ENCODE measurements around the gene ALK.
A peak's percentile ranks its signal among the peaks of the same experiment; 100 is the strongest.

ALK gene

DNA sequence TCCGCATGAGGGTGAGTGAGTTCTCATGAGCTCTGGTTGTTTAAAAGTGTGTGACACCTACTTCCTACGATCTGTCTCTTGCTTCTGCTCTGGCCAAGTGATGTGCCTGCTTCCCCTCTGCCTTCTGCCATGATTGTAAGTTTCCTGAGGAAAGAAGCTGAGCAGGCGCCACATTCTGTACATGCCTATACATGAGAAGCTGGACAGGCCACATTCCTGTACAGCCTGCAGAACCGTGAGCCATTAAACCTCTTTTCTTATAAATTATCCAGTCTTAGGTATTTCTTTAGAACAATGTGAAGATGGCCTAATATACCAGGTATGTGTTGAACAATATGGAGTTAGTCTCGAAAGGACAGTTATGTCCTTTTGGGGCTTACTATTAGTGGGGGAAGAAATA lies 281.0 kb downstream of the ALK start:
- no peak for DNase-seq

DNA sequence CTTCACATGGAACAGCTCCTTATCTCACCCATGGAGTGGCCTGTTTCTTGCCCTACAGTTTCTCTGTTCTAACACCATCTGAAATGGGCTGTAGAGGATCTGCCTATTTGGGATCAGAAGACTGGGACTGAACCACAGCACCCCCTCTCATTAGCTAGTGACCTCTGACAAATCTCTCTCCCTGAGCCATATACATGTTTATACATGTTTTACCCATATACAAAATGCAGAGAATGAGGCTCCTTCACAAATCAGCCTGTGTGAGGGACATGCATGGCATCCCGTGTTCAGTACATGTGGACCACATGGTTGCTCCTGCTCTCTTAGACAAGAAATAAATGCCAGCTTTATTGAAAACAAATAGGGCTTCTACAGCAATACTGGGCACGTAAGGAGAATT lies 282.7 kb downstream of the ALK start:
- no peak for DNase-seq

DNA sequence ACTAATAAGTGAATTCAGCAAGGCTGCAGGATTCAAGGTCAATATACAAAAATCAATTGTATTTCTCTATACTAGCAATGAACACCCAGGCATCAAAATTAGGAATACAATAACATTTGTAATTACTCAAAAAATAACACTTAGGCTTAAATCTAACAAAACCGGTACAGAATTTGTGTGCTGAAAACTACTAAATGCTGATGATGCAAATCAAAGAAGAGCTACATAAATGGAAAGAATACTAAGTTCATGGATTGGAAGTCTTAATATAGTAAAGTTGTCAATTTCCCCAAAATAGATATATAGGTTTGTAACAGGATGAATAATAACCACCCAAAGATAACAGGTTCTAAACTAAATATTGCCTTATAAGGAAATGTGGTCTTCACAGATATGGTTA lies 286.5 kb downstream of the ALK start:
- no peak for DNase-seq

DNA sequence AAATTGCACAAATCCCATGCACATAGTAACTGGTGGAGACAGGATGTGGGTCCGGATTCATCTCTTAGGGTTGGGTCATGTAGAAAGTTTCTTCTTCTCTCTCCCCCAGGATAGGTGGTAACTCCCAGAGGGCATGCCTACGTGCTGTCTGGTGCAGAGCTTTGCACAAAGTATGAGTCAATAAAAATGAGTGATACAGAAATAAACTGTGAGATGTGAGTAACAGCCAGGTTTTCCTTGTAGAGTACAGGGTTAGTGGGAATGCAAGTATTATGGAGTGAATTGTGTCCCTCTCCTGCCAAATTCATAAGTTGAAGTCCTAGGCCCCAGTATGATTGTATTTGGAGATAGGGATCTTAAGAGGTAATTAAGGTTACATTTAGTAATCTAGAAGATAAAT lies 289.4 kb downstream of the ALK start:
- no peak for DNase-seq

DNA sequence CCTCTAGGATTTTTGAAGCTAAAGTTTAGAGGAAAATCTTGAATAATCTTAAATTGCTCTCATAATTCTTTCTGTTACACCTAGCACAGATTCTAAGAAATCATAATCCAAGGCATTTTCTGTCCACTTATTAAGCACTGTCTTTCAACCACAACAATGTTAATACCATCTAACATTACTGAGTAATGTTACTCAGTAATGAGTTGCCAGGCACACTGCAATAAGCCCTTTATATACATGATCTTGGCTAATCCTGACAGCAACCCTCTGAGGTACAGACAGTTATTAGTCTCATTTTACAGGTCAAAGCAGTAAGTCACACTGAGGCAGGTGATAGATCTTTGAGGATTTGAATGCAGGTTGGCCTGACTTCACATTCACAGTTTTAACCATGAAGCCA lies 291.9 kb downstream of the ALK start:
- no peak for DNase-seq

DNA sequence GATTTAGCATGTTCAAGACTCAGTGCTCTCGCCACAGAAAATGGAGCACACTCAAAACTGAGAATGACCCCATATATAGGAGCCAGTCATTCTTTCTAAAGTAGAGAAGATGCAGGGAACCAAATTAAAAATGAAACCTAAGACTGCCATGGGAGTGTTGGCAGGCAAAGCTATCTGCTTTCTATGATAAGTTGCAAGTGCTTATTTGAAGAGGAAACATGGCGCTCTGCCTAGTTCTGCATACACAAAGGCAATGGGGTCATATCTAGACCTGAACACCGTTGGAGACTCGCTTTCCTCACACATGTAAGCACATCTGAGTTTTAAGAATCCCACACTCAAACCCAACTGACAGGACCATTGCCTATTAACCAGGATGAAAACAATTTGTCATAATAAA lies 292.5 kb downstream of the ALK start:
- peak; percentile 72 for DNase-seq

DNA sequence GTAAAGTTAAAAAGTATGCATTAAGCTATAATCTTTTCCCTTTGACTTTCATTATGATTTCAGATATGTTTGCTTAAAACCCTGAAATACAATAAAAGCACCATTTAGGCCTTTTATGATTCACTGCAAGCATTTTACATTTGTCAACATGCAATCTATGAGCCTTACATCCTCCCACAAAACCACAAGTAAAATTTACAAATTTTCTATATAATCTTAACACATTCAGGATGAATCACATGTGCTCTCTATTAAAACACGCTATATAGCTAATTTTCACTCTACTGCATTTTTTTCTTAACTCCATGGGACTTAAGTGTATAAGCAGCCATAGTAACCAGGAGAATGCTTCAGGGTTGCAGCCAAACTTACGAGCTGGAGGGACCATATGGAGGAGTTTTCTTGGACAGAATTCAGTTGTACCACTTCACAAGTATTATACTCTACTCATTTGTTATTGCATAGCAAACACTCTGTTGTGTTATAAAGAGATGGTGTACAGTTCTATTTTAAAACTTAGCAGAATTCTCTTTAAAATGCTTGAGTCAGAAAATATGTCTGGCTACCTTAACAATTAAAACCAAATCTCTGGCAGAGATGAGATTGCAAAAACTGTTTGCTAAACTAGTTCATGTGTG lies 293.2 kb downstream of the ALK start:
- DNase-seq: no peak

DNA sequence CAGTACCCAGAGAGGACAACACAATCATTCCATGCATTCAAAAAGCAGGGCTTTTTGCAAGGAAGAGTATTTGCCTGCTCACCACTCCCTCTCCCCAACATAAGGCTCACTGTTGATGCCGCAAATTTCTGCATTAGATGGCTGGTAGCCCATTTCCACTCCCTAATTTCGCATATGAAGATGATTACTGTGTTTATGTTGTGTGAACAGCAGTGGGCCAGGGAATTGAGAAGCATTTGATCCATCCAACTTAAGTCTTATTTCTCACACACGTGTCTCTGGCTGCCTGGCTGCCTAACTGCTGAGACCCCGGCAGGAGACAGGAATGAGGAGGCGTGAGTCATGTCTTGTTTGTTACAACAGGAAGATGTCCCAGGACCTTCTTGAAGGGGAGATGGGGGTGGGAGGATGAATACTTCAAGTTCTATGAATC lies 294.1 kb downstream of the ALK start:
- DNase-seq: no peak

DNA sequence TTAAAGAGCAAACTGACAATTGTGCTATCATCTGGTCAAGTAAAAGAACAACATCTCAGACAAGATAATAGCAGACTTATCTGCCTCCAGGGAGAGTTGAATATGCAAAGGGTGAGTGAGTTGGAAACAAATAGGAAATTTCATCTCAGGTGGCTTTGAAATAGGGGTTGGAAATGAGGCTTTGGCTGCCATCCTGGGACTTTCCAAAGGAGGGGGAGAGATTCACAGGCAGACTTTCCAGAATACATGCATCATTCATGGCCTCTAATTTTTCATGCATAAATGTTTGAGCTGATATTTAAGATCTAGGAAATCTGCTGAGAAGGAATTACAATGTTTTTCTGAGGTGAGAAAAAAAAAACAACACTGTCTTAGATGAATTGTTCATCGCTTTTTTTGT lies 300.5 kb downstream of the ALK start:
- DNase-seq: no peak

DNA sequence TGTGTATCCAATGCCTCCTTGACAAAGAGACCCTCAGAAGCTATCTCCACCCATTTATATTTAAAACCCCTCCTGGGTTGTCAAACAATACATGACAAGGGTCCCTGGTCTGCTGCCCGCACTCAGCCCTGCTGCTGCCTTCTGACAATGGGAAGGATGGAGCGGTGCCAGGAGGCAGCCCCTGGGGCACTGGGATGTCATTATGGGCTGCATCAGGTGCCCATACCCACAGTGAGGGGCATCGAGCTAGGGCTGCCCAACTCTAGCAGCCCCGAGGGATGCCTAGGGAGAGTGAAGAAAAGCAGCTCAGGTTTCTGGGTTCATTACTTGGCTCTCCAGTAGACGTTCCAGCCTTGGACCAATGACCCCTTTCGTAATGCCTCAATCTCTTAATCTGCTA lies 301.7 kb downstream of the ALK start:
- peak; percentile 42 for DNase-seq

DNA sequence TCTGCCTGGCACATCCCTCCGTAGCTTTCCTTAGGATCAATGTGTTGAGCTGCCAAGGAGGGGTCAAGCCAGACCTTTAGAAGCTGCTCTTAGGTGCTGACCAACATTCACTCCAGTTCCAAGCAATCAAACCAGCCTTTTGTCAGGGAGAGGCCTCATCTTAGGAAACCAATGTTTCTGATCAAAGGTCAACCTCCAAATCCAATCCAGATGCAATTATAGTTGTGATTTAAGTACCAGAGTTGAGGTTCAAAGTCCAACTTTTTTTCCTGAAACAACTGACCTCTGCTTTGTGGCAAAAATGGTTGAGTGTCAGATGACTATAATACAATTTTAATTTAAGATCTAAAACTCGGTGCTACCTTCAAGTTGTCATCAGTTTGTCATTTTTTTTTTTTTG lies 303.4 kb downstream of the ALK start:
- DNase-seq: no peak

DNA sequence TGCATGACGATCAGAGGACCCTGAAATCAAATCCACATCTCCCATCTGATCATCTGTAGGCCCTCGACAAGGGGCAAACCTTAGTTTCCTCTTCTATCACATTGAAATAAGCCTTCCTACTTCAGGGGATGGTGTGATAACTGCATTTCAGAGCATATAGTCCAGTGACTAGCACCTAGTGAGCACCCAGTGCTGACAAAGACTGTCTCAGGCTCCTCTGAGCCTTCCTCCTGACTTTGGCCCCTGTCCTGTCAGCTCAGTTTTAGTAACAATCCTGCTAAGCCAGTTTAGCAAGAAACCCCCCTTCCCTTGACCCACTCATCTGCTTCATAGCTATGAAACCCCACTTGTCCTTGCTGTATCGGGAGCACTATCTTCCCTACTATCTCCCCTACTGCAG lies 304.0 kb downstream of the ALK start:
- DNase-seq: no peak

DNA sequence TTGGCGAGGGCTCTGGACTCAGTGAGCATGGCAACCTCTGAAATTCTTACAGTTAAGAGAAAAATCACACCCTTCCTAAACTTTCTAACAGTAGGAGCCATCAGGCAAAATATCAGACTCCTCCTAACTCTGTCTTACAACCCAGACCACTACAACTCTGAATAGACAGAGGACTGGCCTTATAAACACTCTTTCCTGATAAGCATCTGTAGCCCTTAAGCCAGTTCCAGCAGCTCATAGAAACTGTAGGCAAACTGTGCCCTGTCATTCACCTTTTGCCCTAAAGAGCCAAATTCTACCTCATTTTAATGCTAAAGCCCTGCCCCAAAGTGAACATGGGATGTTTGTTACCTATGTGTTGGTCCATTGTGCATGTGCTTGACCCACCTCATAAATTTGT lies 304.8 kb downstream of the ALK start:
- no peak for DNase-seq

DNA sequence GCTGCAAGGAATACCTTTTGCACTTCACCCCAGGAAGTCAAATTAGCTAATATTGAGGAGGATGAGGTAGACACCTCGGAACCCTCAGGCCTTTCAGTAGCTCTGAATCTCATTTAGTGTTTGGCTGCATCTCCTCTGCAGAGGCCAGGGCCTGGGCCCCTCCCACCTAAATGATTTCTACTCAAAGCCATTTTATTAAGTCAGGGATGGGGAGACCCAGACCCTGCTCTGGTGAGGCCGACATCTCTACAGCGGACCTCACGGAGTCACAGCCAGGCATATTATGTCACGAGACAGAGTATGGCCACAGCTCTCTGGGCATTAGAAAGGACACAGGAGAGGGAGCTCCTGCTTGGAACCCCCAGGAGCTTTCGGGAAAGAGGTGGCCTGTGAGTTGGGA lies 305.5 kb downstream of the ALK start:
- DNase-seq: no peak

DNA sequence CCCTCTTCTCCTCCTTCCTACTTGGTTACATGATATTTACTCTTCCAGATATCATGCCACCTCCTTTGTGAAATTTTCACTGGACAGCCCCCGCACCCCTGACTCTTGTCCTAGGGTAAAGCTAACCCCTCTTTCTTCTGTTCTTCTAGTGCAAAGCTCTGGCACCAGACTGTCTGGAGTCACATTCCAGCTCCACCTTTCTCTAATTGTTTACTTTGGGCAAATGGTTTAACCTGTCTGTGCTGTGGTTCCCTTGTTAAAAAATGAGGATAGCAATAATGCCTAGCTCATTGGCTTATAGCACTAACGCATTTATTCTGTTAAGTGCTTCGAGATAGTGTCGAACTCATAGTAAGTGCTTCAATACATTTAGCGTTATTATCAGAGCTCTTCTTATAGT lies 306.2 kb downstream of the ALK start:
- DNase-seq: no peak

DNA sequence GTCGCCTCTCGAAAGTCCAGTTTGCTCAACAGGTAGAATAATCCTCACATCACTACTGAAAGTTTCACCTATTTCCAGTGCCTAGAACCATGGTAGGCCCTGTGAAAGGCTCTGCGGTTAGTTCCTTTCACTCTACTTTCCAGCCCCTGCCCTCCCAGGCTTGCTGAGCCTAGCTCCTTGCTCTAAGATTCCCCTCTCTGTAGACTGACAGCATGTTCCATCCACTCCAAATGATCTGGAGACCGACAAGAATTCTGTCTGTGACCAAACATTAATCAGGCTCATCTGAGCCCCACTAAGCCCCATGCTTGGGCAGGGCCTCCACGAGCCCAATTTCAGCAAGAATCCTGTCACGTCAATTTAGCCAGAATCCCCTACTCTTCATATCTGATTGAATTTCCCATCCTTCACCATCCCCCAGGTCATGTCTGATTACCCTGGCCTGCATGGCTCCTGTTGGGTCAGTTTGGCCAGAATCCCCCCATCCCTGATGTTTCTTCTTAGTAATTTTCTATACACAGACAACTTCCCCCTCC lies 307.0 kb downstream of the ALK start:
- DNase-seq: no peak

DNA sequence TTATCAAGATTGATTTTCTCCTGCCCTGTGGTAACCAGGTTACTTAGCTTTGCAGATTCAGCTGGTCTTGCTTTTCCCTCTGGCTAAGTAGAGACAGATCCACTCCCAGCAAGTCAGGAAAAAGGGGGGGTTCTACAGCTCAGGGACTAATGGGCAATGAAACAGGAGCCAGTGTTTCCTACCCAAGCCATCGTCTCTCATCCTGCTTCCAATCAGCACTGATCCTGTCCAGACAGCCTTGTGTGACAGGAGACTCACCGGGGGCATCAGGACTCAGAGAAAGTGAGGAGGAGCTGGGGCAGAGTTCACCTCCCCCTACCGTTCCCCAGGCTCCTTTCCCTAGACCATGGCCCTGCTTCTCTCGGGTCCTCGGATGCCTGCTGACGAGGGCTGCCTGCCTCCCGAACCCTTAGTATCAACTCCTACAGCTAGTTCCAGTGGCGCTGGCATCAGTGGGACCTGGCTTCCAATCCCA lies 307.6 kb downstream of the ALK start:
- DNase-seq: no peak

DNA sequence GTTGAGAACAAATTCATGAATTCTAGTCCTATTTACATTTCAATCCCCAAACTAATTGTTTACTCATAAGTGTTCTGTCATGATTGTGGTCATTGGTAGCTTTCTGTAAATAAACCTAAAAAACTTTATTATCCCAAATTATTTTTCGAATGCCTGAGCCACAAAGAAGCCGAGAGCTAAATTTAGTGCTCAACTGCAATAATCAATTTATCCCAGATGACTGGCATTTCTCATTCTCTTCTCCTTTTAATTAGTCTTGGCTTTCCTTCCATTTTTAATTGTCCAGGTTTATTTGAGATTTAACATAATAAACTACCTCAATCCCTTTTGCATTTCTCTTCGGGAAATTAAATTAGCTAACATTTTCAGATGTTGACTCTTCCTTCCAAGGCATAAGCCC lies 308.3 kb downstream of the ALK start:
- no peak for DNase-seq

DNA sequence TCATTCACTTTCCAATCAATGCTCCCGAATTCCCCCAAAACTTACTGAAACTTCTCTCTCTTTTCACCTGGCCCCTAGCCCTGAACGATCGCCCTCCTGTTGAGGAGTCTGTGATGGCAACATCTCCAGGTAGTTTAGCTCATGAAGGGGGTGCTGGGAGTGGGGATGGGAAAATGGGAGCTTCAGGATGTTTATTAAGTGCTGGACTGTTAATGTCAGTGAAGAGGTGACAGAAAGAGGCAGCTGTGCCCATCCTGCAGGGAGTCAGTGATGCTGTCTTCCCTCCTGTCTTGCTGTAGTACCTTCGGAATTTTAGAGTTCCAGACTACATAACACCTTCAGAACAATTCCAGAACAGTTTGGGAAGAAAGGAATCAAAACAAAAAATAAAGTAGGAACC lies 308.8 kb downstream of the ALK start:
- no peak for DNase-seq

DNA sequence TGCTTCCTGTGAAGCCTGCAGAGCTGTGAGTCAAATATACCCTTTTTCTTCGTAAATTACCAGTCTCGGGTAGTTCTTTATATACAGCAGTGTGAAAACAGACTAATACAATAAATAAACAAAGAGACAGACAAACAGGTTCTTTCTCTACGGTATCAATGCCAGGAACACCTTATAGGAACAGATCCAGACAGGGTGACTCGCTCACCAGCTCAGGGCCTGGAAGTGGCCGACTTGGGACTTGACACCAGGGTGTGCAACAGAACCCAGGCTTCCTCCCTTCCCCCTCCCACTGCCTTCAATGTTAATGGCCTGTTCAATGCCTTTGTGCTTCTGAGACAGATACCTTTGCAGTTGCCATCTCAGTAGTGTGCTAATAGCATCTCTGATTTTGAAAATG lies 309.5 kb downstream of the ALK start:
- DNase-seq: no peak

DNA sequence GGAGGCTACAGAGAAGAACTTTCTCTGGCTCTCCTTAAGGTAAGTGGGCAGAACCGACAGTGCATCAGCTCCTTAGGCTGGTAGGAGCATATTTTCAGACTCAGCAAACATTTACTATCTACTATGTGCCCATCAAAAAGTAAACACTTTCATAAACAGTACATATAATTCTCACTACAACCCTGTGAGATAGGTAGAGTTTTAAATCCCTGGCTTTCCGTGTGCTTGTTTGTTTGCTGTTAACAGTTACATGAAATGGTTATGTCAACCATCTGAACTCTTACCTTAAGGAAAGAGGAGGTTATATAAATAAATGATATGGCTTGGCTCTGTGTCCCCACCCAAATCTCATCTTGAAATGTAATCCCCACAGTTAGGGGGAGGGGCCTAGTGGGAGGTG lies 310.1 kb downstream of the ALK start:
- DNase-seq: no peak

DNA sequence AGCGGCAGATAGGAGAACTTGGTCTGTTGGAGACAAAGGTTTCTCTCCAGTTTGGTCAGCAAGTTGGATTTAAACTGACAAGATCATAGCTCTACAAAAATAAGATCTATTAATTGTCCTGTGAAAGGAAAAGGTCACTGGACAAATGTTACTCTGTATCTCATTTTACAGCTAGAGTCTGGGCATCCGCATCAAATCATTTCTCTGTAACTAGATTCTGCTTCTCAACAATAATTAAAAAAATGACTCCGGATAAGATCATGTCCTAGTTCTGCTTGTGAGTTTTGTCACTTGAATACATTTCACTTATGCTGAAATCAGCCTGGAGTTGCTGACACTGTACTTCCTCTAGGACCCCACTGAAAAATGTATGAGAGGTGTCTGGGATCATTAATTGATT lies 310.8 kb downstream of the ALK start:
- no peak for DNase-seq

DNA sequence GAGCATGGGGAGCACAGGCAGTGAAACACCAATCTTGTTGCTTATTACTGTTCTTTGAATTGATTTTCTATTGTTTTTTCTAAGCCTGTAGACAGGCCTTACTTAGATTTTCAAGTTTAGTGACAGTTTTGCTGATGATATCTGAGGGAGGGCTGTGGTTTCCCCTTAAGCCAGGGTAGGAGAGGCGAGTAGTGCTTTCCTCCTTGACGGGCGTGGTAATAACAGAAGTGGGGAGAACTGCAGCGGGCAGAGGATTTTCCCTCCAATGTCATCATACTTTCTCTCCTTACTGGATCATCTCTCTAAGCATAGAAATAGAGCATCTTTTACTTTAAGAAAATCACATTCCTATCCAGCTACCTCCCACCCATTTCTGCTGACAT lies 314.4 kb downstream of the ALK start:
- no peak for DNase-seq

DNA sequence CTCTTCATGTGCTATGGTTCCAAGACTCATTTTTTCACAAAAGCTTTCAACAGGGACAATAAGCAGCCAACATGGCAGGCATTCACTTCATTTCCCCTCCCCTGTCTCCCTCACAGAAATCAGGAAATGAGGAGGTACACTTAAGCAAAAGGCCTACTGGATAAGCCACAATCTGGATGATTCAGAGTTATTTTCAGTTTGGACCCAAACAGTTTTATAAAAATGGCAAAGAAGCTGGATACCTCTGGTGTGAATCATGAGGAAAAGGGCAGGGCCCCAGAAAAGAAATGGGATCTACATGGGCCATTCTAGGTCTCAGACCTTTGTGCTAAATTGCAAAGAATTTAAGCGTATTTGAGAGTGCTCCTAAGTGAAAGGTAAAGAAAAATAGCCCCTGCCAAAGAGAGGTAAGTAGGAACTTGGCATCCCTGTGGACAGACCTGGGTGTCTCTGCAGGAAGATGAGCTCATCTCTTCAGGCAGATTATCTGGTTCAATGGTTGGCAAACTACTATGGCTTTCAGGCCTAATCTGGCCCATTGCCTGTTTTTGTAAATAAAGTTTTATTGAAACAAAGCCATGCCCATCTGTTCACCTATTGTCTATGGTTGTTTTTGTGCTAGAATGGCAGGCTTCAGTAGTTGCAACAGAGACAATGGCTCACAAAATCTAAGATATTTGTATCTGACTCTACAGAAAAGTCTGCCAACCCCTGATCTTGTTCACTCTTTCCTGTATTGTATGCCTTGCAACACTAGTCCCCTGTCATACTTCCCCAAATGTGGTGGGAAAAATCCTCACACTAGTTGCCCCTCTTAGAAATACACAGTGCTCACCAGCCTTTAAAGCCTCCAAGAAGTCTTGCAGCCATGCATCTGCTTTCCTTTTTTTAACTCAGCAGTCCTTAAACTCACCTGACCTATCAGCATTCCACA lies 315.0 kb downstream of the ALK start:
- DNase-seq: no peak

Measured in NCI-H1092 (cell line).